HepG2 (cell line): Measurements from ENCODE around the gene COLQ. TPM values are rescaled to one million over a fixed set of nuclear protein-coding genes. Genes with fewer than 3 reads are reported as not detected.

Experiments used
- ARID5B ChIP-seq: IDR thresholded peaks from 2 replicates; pipeline ENCODE4 v1.4.0; 2020; ENCODE audit warnings: mild to moderate bottlenecking, missing genetic modification reagents
- EED ChIP-seq: sonication (generic); formaldehyde crosslinking; IDR thresholded peaks from 2 replicates; pipeline ENCODE4 v1.5.0; 2020; ENCODE audit warnings: mild to moderate bottlenecking, missing genetic modification reagents
- FOXA3 ChIP-seq: IDR thresholded peaks from 2 replicates; pipeline ENCODE4 v1.6.1; 2016; ENCODE audit warnings: missing genetic modification reagents, missing compliant biosample characterization
- IRF2 ChIP-seq: IDR thresholded peaks from 2 replicates; pipeline ENCODE4 v1.6.1; 2018; ENCODE audit warnings: missing genetic modification reagents, missing compliant biosample characterization
- JARID2 ChIP-seq: sonication (generic); formaldehyde crosslinking; IDR thresholded peaks from 2 replicates; pipeline ENCODE4 v1.8.1; 2023; ENCODE audit warnings: missing genetic modification reagents, inconsistent platforms; ENCODE audit not compliant: insufficient replicate concordance
- MYNN ChIP-seq: sonication (generic); formaldehyde crosslinking; IDR thresholded peaks from 2 replicates; pipeline ENCODE4 v1.4.0; 2020; ENCODE audit warnings: mild to moderate bottlenecking, low read depth, missing genetic modification reagents
- PRPF4 ChIP-seq: fragments of 200-400 bp; formaldehyde crosslinking; IDR thresholded peaks from 2 replicates; pipeline ENCODE4 v1.6.1; 2016; ENCODE audit warnings: low read length, low read depth; ENCODE audit not compliant: poor library complexity, severe bottlenecking
- SMAD9 ChIP-seq: sonication (generic); formaldehyde crosslinking; IDR thresholded peaks from 2 replicates; pipeline ENCODE4 v1.5.1; 2020; ENCODE audit warnings: mild to moderate bottlenecking, missing genetic modification reagents
- STAG1 ChIP-seq: sonication (generic); formaldehyde crosslinking; IDR thresholded peaks from 2 replicates; pipeline ENCODE4 v1.4.0; 2020; ENCODE audit warnings: missing genetic modification reagents
- THYN1 ChIP-seq: sonication (generic); formaldehyde crosslinking; IDR thresholded peaks from 2 replicates; pipeline ENCODE4 v1.8.1; 2023; ENCODE audit warnings: low read depth, mild to moderate bottlenecking, moderate library complexity, missing genetic modification reagents, borderline replicate concordance
- ZBTB46 ChIP-seq: sonication (generic); formaldehyde crosslinking; IDR thresholded peaks from 2 replicates; pipeline ENCODE4 v1.4.0; 2020; ENCODE audit warnings: mild to moderate bottlenecking, missing genetic modification reagents, borderline replicate concordance
- ZFP1 ChIP-seq: IDR thresholded peaks from 2 replicates; pipeline ENCODE4 v1.6.1; 2016
- ZFP90 ChIP-seq: sonication (generic); formaldehyde crosslinking; IDR thresholded peaks from 2 replicates; pipeline ENCODE4 v1.8.0; 2022; ENCODE audit warnings: missing genetic modification reagents, mild to moderate bottlenecking, inconsistent platforms, borderline replicate concordance
- ZIK1 ChIP-seq: sonication (generic); formaldehyde crosslinking; IDR thresholded peaks from 2 replicates; pipeline ENCODE4 v1.5.0; 2020; ENCODE audit warnings: mild to moderate bottlenecking, low read depth, missing genetic modification reagents, borderline replicate concordance
- ZNF207 ChIP-seq: fragments of 450-650 bp; IDR thresholded peaks from 2 replicates; pipeline ENCODE4 v1.6.1; 2016; ENCODE audit warnings: antibody characterized with exemption, borderline replicate concordance
- ZNF343 ChIP-seq: sonication (generic); formaldehyde crosslinking; IDR thresholded peaks from 2 replicates; pipeline ENCODE4 v1.4.0; 2020; ENCODE audit warnings: mild to moderate bottlenecking, missing genetic modification reagents
- ZNF350 ChIP-seq: sonication (generic); formaldehyde crosslinking; IDR thresholded peaks from 2 replicates; pipeline ENCODE4 v1.4.0; 2020; ENCODE audit warnings: mild to moderate bottlenecking, low read depth, missing genetic modification reagents, borderline replicate concordance
- ZNF737 ChIP-seq: sonication (generic); formaldehyde crosslinking; IDR thresholded peaks from 2 replicates; pipeline ENCODE4 v1.5.0; 2020; ENCODE audit warnings: missing genetic modification reagents, mild to moderate bottlenecking, borderline replicate concordance
- ZNF749 ChIP-seq: sonication (generic); formaldehyde crosslinking; IDR thresholded peaks from 2 replicates; pipeline ENCODE4 v1.8.0; 2022; ENCODE audit warnings: mild to moderate bottlenecking, missing genetic modification reagents, moderate library complexity, borderline replicate concordance
- ZNF776 ChIP-seq: sonication (generic); formaldehyde crosslinking; IDR thresholded peaks from 2 replicates; pipeline ENCODE4 v1.4.0; 2020; ENCODE audit warnings: mild to moderate bottlenecking, missing genetic modification reagents
- ZSCAN30 ChIP-seq: sonication (generic); formaldehyde crosslinking; IDR thresholded peaks from 2 replicates; pipeline ENCODE4 v1.5.0; 2020; ENCODE audit warnings: mild to moderate bottlenecking, missing genetic modification reagents
- polyA plus RNA-seq, 8 experiments: library from polyadenylated mRNA; depleted of rRNA in 3 of 8; stranded (reverse) in 7 of 8; unstranded in 1 of 8; fragments of >200 nt; fragmentation: Illumina TruSeq in 4 of 8; extraction: Trizol in 4 of 8; gene quantifications; 2 replicates each; pipeline versions ENCODE4 v1.2.1 to v1.2.3, GENCODE V29; 2011 to 2016; ENCODE audit warnings: low read depth in 4 of 8, missing spikeins in 1 of 8, mixed read lengths in 1 of 8; ENCODE audit not compliant: insufficient read depth in 1 of 8
- total RNA-seq, 5 experiments: library from RNA; depleted of rRNA; stranded (reverse); fragments of >200 nt; fragmentation: Illumina TruSeq; extraction: Trizol; gene quantifications; 2 replicates each; pipeline ENCODE4 v1.2.3, GENCODE V29; 2016; ENCODE audit warnings: low read depth in 1 of 5
- TF ChIP-seq, protein P1 (sequence below): sonication (generic); formaldehyde crosslinking; IDR thresholded peaks from 2 replicates; pipeline ENCODE4 v1.4.0; 2020; ENCODE audit warnings: missing genetic modification reagents

COLQ gene
- total and polyA plus RNA-seq, 2 of the 13 experiments (the other 11 are each of a cell fraction or from before 2014, with no cell fraction given), result 0.31 to 0.46 TPM

DNA sequence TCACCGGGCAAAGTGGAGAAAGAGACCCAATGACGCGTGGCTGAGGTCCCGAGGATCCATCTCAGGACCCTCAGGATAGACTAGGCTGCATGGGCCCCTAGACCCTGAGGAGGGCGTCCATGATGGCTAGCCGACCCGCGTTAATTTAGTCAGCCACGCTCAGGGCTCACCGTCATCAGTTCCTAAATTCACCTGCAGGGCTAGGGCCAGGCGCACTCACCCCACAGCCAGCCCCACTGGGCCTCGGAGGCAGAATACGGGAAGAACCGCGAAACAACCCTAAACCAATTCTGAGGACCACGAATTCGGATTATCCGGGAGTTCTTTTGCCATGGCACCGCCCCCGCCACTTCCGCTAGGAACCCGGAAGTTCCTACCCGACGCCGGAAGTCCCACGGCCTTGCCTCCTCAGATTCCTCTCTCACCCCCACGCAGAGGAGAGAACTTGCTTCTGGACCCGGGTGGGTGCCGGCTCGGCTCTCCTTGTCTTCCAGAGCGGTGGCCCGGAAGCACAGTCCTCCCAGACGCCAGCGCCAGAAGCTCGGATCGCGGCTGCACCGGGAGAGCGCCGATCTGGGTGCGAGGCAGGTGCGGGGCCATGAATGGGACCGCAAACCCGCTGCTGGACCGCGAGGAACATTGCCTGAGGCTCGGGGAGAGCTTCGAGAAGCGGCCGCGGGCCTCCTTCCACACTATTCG is 94.2 kb downstream of the COLQ start, which contains the start of the genes EAF1 and METTL6 (continued):
- TF ChIP-seq ARID5B (CRISPR knock-in tag) (0 out of 2 replicates have a peak, but pooled peaks have one; percentile 19), MYNN (CRISPR knock-in tag) (0 out of 2 replicates have a peak, but pooled peaks have one; percentile 27), ZNF207 (no peak), THYN1 (0 out of 2 replicates have a peak, but pooled peaks have one; percentile 62), IRF2 (0 out of 2 replicates have a peak, but pooled peaks have one; percentile 57), ZNF343 (CRISPR knock-in tag) (no peak), EED (CRISPR knock-in tag) (no peak), ZNF350 (CRISPR knock-in tag) (peak; percentile 67; the same call in 1 of the 2 replicates), PRPF4 (no peak), ZNF776 (no peak; the same call in 1 of the 2 replicates), FOXA3 (CRISPR knock-in tag) (no peak), ZFP90 (CRISPR knock-in tag) (peak; percentile 65; the same call in 1 of the 2 replicates), ZSCAN30 (CRISPR knock-in tag) (no peak), JARID2 (CRISPR knock-in tag) (no peak), STAG1 (CRISPR knock-in tag) (no peak; the same call in 1 of the 2 replicates), ZIK1 (CRISPR knock-in tag) (peak; percentile 33; the same call in 1 of the 2 replicates), ZBTB46 (no peak), SMAD9 (CRISPR knock-in tag) (peak; percentile 80; the same call in 1 of the 2 replicates), ZFP1 (no peak; the same call in 1 of the 2 replicates), ZNF737 (CRISPR knock-in tag) (peak; percentile 75; the same call in 1 of the 2 replicates), ZNF749 (CRISPR knock-in tag) (peak; percentile 54; the same call in 1 of the 2 replicates)
- TF ChIP-seq, protein P1, sequence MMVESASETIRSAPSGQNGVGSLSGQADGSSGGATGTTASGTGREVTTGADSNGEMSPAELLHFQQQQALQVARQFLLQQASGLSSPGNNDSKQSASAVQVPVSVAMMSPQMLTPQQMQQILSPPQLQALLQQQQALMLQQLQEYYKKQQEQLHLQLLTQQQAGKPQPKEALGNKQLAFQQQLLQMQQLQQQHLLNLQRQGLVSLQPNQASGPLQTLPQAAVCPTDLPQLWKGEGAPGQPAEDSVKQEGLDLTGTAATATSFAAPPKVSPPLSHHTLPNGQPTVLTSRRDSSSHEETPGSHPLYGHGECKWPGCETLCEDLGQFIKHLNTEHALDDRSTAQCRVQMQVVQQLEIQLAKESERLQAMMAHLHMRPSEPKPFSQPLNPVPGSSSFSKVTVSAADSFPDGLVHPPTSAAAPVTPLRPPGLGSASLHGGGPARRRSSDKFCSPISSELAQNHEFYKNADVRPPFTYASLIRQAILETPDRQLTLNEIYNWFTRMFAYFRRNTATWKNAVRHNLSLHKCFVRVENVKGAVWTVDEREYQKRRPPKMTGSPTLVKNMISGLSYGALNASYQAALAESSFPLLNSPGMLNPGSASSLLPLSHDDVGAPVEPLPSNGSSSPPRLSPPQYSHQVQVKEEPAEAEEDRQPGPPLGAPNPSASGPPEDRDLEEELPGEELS (CRISPR knock-in tag), result peak; percentile 33; the same call in 1 of the 2 replicates
